ENCODE results near the gene NCKAP5.

DNA sequence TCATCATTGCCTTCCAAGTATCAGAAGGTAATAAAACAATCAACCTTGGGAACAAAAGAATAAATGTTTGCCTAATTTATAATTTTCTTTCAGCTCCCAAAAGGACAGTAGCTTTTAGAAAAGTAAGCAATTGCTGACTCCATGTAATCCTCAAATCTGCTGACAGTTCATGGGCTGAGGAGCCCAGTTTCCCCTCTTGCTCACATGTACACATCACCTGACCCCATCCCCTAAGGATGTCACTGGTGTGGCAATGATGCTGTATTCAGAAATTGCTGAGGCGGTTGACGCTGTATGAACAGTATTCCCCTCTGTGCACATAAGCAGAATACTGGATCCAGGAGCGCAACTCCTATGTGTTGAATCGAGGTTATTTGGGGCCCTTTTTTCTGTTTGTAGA is 842.1 kb downstream of the NCKAP5 start:
- TF ChIP-seq CHD1 (IDR thresholded peaks at IDR 0.05; ENCODE audit: low read length) (no peak), GABPA (tag; conservative IDR thresholded peaks at IDR 0.05; ENCODE audit: low read depth) (no peak)
- TF ChIP-seq, protein P1, sequence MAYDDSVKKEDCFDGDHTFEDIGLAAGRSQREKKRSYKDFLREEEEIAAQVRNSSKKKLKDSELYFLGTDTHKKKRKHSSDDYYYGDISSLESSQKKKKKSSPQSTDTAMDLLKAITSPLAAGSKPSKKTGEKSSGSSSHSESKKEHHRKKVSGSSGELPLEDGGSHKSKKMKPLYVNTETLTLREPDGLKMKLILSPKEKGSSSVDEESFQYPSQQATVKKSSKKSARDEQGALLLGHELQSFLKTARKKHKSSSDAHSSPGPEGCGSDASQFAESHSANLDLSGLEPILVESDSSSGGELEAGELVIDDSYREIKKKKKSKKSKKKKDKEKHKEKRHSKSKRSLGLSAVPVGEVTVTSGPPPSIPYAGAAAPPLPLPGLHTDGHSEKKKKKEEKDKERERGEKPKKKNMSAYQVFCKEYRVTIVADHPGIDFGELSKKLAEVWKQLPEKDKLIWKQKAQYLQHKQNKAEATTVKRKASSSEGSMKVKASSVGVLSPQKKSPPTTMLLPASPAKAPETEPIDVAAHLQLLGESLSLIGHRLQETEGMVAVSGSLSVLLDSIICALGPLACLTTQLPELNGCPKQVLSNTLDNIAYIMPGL (CRISPR knock-in tag; IDR thresholded peaks at IDR 0.05), result no peak

Measured in K562 (cell line).